ENCODE data around the gene KNDC1. TPM values are rescaled to one million over a fixed set of nuclear protein-coding genes. Genes with fewer than 3 reads are reported as not detected.

KNDC1 gene
- polyA plus RNA-seq, 5 donors = 2.5 to 4.9 (median 4.3) TPM

DNA sequence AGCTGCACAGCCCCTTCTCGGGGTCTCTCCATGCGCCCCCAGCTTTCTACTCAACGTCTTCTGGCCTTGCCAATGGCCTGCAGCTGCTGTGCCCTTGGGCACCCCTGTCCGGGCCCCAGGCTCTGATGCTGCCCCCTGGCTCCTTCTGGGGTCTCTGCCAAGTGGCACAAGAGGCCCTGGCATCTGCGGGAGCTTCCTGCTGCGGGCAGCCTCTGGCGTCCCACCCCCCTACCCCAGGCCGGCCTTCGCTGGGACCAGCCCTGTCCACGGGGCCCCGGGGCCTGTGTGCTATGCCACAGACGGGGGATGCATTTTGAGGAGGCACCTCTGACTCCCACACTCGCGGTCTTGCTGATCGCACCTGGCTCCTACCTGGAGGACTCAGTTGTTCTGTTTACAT is 80.0 kb downstream of the KNDC1 start:
- DNase-seq = no peak

- DNase-seq = no peak
Measured at GRCh38 chr10:133241501-133242205, 81.6 kb downstream of the KNDC1 start.

DNA sequence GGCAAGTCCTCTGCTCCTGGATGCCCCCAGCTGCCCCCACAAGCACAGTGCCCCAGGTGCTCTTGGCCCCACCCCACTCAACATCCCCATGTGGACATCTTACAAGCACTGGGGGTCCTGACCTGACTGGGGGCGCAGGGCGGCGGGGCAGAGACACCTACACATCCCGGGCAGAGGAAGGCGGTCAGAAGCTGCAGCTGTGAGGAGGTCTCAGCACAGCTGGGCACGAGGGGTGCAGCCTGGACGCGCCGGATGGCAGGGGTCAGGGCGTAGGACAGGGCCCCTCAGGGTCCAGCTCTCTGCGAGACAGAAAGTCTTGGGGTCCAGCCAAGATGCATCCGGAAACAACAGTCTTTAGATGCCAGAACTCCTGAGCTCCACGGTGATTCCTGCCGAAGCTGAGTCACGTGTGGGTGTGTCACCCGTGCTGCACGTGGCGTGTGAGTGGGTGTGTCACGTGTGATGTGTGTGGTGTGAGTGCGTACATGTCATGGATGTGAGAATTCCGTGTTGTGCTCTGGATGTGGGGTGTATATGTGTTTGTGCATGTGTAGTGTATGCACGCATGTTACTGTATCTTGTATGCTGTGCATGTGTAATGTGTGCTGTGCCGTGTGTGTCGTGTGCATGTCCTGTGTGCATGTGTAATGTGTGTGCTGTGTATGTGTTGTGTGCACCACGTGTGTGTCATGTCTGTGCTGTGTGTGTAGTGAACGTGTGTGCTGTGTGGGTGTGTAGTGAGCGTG is 82.8 kb downstream of the KNDC1 start:
- no peak for DNase-seq

DNA sequence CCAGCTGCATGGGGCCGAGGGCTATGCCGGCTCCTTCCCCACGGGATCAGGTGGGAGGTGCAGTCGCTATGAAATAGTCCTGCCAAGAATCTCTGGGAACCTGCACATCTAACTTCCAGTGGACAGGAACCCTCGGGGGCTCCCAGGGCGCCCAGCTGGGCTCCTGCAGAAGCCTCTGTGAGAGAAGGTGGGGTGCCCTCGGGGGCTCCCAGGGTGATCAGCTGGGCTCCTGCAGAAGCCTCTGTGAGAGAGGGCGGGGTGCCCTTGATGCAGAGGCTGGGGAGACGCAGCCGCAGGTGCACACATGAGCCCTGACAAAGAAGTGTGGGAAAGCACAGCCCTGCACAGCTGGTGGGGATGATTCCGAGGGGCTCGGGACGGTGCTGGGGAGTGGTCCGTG is 83.6 kb downstream of the KNDC1 start:
- DNase-seq = no peak

GRCh38 chr10:133245439-133246235 is 85.6 kb downstream of the KNDC1 start:
- DNase-seq = no peak

DNA sequence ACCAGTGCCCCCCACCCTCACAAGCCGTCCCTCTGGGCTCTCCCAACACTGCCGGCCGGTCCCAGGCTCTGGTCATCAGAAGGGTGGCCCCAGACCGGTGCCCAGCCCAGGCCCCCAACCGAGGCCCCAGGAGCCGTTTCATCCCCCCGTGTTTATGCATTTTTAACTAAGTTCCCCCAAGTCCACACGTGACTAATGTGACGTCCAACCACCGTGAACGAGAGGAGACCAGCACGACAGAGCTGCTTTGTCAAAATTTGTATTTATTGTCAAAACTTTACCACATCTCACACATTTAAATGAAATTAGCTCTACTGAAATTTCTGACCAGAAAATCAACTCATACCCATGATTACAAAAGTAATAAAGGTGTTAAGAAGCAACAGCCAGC is 86.2 kb downstream of the KNDC1 start:
- DNase-seq = no peak

- DNase-seq = no peak
Measured at GRCh38 chr10:133247681-133248333, 87.8 kb downstream of the KNDC1 start.

GRCh38 chr10:133248334-133248715 is 88.3 kb downstream of the KNDC1 start:
- DNase-seq = no peak

DNA sequence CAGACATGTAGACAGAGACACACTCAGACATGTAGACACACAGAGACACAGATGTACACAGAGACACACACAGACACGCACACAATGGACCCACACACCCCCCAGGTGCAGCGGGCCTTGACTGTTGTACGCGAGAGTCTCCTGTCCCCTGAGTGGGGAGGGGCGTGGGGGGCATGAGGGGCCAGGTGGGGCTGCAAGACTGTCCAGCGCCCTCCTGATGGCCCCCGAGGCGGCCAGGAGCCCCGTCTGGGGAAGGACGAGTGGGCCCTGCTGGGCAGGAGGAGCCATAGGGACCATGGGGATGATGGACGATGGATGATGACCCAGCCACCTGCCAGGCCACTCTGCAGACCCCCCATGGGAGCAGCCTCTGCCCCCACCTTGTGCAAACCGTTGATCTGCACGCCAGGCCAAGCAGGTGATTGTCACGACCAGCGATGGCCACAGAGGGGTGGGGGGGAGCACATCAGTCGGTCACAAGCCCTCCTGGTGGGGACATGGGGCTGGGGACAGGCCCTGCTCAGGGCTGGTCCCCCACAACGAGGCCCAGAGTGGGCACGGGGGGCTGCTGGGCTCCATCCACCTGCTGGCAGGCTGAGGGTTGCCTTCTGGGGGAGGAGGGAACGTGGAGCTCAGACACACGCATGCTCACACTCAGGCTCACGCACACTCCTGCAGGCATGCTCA is 89.2 kb downstream of the KNDC1 start:
- DNase-seq = no peak

DNA sequence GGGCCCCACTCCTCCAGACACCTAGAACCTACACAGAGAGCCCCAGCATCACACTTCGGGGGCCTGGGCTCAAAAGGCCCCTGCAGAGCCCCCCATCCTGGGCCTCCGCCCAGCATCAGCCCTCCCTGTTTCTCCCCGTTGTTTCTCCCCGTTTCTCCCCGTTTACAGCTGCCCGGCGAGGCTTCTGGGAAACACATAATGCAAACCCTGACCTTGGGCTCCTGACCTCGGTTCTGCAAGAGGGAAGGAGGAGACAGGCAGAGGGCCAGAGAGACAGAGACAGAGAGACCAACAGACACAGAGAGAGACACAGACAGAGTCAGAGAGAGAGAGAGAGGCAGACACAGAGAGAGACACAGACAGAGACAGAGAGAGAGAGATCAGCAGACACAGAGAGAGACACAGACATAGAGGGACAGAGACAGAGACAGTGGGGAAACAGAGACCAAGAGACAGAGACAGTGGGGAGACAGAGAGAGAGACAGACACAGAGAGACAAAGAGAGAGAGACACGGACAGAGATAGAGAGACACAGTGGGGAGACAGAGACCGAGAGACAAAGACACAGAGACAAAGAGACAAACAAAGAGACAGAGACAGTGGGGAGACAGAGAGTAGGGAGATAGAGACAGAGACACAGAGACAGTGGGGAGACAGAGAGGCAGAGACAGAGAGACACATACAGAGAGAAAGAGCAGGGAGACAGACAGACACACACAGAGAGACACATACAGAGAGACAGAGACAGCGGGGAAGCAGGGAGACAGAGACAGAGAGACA is 90.1 kb downstream of the KNDC1 start:
- DNase-seq = no peak

- DNase-seq = no peak
Measured at GRCh38 chr10:133251388-133252222, 91.6 kb downstream of the KNDC1 start.

- no peak for DNase-seq
Measured at GRCh38 chr10:133252223-133252552, 92.2 kb downstream of the KNDC1 start.

- DNase-seq = no peak
Measured at GRCh38 chr10:133253361-133253955, 93.4 kb downstream of the KNDC1 start.

DNA sequence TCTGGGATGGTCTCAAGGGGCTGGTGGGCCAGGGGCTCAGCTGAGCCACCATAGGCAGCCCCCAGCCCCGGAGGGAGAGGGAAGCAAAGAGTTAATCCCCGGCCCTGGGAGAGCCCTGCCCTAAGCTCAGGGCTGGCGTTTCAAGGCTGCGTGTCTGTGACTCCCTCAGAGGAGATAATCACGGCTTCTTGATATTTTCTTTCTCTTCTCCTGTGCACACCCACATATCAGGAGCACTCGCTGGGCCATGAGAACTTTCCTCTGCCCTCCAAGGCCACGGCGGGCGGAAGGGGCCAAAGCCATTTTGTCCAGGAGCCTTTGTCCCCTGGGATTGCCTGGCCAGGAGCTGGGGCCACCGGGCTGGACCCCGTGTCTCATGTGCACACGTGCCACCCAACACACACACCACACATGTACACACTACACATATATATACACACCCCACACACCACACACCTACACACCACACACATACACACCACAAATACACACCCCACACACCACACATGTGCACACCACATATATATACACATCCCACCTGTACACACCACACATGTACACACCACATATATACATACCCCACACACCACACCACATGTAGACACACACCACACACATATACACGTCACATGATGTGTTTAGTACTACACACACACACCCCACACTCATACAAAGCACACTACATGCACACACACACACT is 94.6 kb downstream of the KNDC1 start:
- no peak for DNase-seq

GRCh38 chr10:133255323-133255722 is 95.3 kb downstream of the KNDC1 start:
- no peak for DNase-seq

DNA sequence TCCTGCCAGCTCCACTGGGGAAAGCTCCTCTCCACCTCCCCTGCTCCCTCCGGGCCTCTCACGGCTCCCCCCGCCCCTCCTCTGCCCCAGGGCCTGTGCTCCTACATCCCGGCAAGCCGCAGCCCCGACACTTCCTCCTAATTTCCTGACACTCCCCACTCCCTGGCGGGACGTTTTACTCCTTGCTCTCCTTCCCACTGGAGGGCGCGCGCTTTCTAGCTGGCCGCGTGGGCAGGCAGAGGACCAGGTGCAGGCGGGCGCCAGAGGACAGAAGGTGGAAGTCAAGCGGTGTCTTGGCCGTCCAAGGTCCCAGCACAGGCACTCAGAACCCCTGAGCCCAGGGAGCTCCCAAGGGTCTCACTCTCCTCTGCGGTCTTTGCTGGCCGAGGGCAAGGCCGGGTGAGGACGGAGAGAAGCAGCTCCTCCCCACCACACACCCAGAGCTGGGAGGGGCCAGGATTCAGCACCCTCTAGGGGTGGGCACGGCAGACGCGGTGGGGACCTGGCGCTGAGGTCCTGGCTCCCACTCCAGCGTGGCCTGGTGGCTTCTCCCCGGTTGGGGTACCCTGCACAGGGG is 97.6 kb downstream of the KNDC1 start:
- no peak for DNase-seq

DNA sequence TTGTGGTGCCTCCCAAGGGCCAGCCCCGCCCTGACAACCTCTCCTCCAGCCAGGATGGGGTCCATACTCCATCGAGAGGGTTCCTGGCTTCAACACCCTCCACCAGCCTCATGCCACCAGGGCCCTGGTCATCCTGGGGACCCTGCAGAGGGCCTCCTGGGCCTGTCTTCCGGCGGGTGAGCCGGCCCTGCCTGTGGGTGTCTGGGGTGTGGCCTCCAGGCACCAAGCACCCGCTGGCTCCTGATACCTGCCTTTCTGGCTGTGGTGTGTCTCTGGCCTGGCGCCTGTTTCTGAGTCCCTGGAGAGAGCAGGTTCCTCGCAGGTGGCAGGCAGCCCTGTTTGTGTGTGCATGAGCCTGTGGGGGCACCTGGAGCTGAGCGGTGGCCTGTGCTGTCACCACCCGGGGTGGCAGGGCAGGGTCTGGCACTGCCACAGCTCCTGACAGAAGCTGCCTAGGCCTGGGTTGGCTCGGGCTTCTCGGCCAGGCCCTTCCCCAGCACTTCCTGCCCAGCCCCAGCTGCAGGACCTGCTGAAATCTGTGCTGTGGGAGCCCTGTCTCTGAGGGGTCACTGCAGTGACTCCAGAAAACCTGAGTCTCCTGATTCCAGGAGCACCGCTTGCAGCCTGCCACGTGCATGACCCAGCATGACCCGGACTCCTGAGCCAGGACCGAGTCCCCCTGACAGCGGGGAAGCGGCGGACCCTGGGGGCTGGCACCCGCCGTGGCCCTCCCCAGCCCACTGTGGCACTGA is 98.2 kb downstream of the KNDC1 start:
- no peak for DNase-seq
